HepG2 (cell line): Measurements from ENCODE around the gene ZMIZ1. TPM values are rescaled to one million over a fixed set of nuclear protein-coding genes. Genes with fewer than 3 reads are reported as not detected.

ENCODE experiments used
- AFF4 ChIP-seq: sonication (generic); formaldehyde crosslinking; IDR thresholded peaks from 2 replicates; pipeline ENCODE4 v1.4.0; 2020; ENCODE audit warnings: missing genetic modification reagents
- CREM ChIP-seq, 2 experiments: sonication (generic) in 1 of 2; formaldehyde crosslinking in 1 of 2; IDR thresholded peaks; 2 replicates each; pipeline versions ENCODE4 v1.4.0 to v1.6.1; 2016 to 2020; ENCODE audit warnings: antibody characterized with exemption in 1 of 2, mild to moderate bottlenecking in 1 of 2, missing genetic modification reagents in 1 of 2
- polyA plus RNA-seq, 8 experiments: library from polyadenylated mRNA; depleted of rRNA in 3 of 8; stranded (reverse) in 7 of 8; unstranded in 1 of 8; fragments of >200 nt; fragmentation: Illumina TruSeq in 4 of 8; extraction: Trizol in 4 of 8; gene quantifications; 2 replicates each; pipeline versions ENCODE4 v1.2.1 to v1.2.3, GENCODE V29; 2011 to 2016; ENCODE audit warnings: low read depth in 4 of 8, missing spikeins in 1 of 8, mixed read lengths in 1 of 8; ENCODE audit not compliant: insufficient read depth in 1 of 8
- total RNA-seq, 5 experiments: library from RNA; depleted of rRNA; stranded (reverse); fragments of >200 nt; fragmentation: Illumina TruSeq; extraction: Trizol; gene quantifications; 2 replicates each; pipeline ENCODE4 v1.2.3, GENCODE V29; 2016; ENCODE audit warnings: low read depth in 1 of 5
- TF ChIP-seq, protein P1 (sequence below): sonication (generic); formaldehyde crosslinking; IDR thresholded peaks from 2 replicates; pipeline ENCODE4 v1.4.0; 2020; ENCODE audit warnings: missing genetic modification reagents, mild to moderate bottlenecking, borderline replicate concordance

The ZMIZ1 gene
- total and polyA plus RNA-seq, 2 of the 13 experiments (the other 11 are each of a cell fraction or from before 2014, with no cell fraction given), result 5.3 to 10.2 TPM

DNA sequence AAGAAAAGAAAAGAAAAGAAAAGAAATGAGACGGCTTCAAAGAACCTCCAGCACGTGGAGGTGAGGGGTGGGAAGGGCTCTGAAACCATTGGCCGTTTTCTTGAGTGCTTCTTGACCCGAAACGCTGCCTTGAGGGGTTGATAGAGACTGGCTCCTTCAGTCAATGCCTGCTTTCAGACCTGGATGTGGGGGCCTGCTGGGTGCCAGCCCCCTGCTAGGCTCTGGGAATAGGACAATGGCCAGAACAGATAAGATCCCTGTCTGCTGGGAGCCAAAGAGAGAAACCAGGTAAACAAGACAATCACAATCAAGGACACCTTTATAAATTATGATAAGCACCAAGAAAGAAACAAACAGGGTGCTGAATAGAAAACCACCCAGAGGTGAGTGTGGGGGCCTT is 27.7 kb downstream of the ZMIZ1 start (continued):
- no peak for TF ChIP-seq AFF4 (CRISPR knock-in tag)
- TF ChIP-seq, protein P1, sequence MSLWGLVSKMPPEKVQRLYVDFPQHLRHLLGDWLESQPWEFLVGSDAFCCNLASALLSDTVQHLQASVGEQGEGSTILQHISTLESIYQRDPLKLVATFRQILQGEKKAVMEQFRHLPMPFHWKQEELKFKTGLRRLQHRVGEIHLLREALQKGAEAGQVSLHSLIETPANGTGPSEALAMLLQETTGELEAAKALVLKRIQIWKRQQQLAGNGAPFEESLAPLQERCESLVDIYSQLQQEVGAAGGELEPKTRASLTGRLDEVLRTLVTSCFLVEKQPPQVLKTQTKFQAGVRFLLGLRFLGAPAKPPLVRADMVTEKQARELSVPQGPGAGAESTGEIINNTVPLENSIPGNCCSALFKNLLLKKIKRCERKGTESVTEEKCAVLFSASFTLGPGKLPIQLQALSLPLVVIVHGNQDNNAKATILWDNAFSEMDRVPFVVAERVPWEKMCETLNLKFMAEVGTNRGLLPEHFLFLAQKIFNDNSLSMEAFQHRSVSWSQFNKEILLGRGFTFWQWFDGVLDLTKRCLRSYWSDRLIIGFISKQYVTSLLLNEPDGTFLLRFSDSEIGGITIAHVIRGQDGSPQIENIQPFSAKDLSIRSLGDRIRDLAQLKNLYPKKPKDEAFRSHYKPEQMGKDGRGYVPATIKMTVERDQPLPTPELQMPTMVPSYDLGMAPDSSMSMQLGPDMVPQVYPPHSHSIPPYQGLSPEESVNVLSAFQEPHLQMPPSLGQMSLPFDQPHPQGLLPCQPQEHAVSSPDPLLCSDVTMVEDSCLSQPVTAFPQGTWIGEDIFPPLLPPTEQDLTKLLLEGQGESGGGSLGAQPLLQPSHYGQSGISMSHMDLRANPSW (CRISPR knock-in tag), result no peak
- TF ChIP-seq CREM (IDR thresholded peaks at IDR 0.05), result no peak
- TF ChIP-seq CREM (CRISPR knock-in tag; IDR thresholded peaks at IDR 0.05), result no peak
- TF ChIP-seq, all 625 proteins: peak for 0
